ENCODE data around the gene CARS1.

Gene CARS1

GRCh38 chr11:2990617-2991451 is 66.4 kb downstream of the CARS1 start:
- TF ChIP-seq CTCF (IDR thresholded peaks at IDR 0.05; ENCODE audit: low read depth, low read length): no peak
- DNase-seq (ENCODE audit: low read depth in 2 of 2): no peak
- H3K4me3 ChIP-seq (replicated peaks in 1 of 2; ENCODE audit: low read depth in 2 of 2, low read length in 2 of 2): peak overlapping the region; percentile 76 to 87

- no peak for DNase-seq (ENCODE audit: low read depth in 2 of 2)
- no peak for TF ChIP-seq CTCF (IDR thresholded peaks at IDR 0.05; ENCODE audit: low read depth, low read length)
- peak overlapping the region in 1 of 2 donors; percentile 33 for H3K4me3 ChIP-seq (replicated peaks in 1 of 2; ENCODE audit: low read depth in 2 of 2, low read length in 2 of 2)
These were observed 67.7 kb downstream of the CARS1 start for GRCh38 chr11:2989551-2989950.

GRCh38 chr11:2989006-2989405 is 68.2 kb downstream of the CARS1 start:
- no peak for DNase-seq (ENCODE audit: low read depth in 2 of 2)
- peak overlapping the region in 1 of 2 donors; percentile 33 for H3K4me3 ChIP-seq (replicated peaks in 1 of 2; ENCODE audit: low read depth in 2 of 2, low read length in 2 of 2)

GRCh38 chr11:2987881-2988861 is 69.1 kb downstream of the CARS1 start:
- TF ChIP-seq CTCF (IDR thresholded peaks at IDR 0.05; ENCODE audit: low read depth, low read length): no peak
- no peak overlapping the region for H3K4me3 ChIP-seq (replicated peaks in 1 of 2; ENCODE audit: low read depth in 2 of 2, low read length in 2 of 2)
- no peak for DNase-seq (ENCODE audit: low read depth in 2 of 2)

More at GRCh38 chr11:2989006-2989405, 68.2 kb downstream of the CARS1 start:
- no peak for TF ChIP-seq CTCF (IDR thresholded peaks at IDR 0.05; ENCODE audit: low read depth, low read length)

- DNase-seq (ENCODE audit: low read depth in 2 of 2): no peak
- H3K4me3 ChIP-seq (replicated peaks in 1 of 2; ENCODE audit: low read depth in 2 of 2, low read length in 2 of 2): no peak overlapping the region
- no peak for TF ChIP-seq CTCF (IDR thresholded peaks at IDR 0.05; ENCODE audit: low read depth, low read length)
These were observed 73.3 kb downstream of the CARS1 start for GRCh38 chr11:2983908-2984307.

- no peak for TF ChIP-seq CTCF (IDR thresholded peaks at IDR 0.05; ENCODE audit: low read depth, low read length)
- no peak for DNase-seq (ENCODE audit: low read depth in 2 of 2)
- no peak overlapping the region for H3K4me3 ChIP-seq (replicated peaks in 1 of 2; ENCODE audit: low read depth in 2 of 2, low read length in 2 of 2)
These were observed 75.0 kb downstream of the CARS1 start for GRCh38 chr11:2982214-2982613.
